Neural cell (in vitro differentiated cells): ENCODE measurements around the gene DCAF16.

Experiments used
- EZH2 ChIP-seq: fragments of 200-600, 300-800 bp; shearing (Covaris generic), sonication (generic); IDR thresholded peaks from 2 replicates; pipeline ENCODE4 v1.6.1; 2014; ENCODE audit warnings: antibody characterized with exemption, low read length, borderline replicate concordance, mild to moderate bottlenecking; ENCODE audit not compliant: insufficient read depth, poor library complexity, severe bottlenecking
- MXI1 ChIP-seq: fragments of 450-650 bp; conservative IDR thresholded peaks from 2 replicates; pipeline ENCODE4 v1.6.1; 2014; ENCODE audit warnings: antibody characterized with exemption, mild to moderate bottlenecking; ENCODE audit not compliant: poor library complexity, severe bottlenecking
- POLR2AphosphoS5 ChIP-seq: IDR thresholded peaks from 2 replicates; pipeline ENCODE4 v1.6.1; 2012
- TAF1 ChIP-seq: IDR thresholded peaks from 2 replicates; pipeline ENCODE4 v1.6.1; 2012; ENCODE audit warnings: low read depth
- TF ChIP-seq, protein P1 (sequence below): IDR thresholded peaks from 2 replicates; pipeline ENCODE4 v1.6.1; 2012; ENCODE audit warnings: borderline replicate concordance
- TF ChIP-seq, protein P2 (sequence below): fragments of 450-650 bp; IDR thresholded peaks from 2 replicates; pipeline ENCODE4 v1.5.1; 2014; ENCODE audit warnings: antibody characterized with exemption, mild to moderate bottlenecking, moderate library complexity; ENCODE audit not compliant: poor library complexity, severe bottlenecking

DNA sequence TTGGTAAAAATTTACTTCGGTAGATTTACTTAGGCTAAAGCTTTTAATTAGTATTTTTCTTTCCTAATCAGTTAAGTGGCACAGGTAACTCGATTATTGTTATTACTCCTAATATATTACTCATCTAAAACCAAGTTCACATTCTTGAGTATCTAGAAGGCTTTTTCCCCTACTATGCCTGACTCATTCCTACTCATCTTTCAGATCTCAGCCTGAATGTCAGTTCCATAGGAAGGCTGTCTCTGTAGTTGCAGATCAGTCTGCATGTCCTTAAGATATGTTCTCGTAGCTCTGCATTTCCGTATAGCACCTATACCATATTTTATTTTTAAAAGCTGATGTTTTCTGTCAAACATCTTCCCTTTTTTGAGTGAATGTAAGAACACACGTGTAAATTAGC lies 23.2 kb downstream of the DCAF16 start:
- TF ChIP-seq, protein P1, sequence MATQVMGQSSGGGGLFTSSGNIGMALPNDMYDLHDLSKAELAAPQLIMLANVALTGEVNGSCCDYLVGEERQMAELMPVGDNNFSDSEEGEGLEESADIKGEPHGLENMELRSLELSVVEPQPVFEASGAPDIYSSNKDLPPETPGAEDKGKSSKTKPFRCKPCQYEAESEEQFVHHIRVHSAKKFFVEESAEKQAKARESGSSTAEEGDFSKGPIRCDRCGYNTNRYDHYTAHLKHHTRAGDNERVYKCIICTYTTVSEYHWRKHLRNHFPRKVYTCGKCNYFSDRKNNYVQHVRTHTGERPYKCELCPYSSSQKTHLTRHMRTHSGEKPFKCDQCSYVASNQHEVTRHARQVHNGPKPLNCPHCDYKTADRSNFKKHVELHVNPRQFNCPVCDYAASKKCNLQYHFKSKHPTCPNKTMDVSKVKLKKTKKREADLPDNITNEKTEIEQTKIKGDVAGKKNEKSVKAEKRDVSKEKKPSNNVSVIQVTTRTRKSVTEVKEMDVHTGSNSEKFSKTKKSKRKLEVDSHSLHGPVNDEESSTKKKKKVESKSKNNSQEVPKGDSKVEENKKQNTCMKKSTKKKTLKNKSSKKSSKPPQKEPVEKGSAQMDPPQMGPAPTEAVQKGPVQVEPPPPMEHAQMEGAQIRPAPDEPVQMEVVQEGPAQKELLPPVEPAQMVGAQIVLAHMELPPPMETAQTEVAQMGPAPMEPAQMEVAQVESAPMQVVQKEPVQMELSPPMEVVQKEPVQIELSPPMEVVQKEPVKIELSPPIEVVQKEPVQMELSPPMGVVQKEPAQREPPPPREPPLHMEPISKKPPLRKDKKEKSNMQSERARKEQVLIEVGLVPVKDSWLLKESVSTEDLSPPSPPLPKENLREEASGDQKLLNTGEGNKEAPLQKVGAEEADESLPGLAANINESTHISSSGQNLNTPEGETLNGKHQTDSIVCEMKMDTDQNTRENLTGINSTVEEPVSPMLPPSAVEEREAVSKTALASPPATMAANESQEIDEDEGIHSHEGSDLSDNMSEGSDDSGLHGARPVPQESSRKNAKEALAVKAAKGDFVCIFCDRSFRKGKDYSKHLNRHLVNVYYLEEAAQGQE = no peak
- TF ChIP-seq MXI1 = no peak
- TF ChIP-seq, protein P2, sequence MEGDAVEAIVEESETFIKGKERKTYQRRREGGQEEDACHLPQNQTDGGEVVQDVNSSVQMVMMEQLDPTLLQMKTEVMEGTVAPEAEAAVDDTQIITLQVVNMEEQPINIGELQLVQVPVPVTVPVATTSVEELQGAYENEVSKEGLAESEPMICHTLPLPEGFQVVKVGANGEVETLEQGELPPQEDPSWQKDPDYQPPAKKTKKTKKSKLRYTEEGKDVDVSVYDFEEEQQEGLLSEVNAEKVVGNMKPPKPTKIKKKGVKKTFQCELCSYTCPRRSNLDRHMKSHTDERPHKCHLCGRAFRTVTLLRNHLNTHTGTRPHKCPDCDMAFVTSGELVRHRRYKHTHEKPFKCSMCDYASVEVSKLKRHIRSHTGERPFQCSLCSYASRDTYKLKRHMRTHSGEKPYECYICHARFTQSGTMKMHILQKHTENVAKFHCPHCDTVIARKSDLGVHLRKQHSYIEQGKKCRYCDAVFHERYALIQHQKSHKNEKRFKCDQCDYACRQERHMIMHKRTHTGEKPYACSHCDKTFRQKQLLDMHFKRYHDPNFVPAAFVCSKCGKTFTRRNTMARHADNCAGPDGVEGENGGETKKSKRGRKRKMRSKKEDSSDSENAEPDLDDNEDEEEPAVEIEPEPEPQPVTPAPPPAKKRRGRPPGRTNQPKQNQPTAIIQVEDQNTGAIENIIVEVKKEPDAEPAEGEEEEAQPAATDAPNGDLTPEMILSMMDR = no peak
- no peak for TF ChIP-seq EZH2
- TF ChIP-seq POLR2AphosphoS5 = no peak
- no peak for TF ChIP-seq TAF1
